ENCODE results near the gene KCNJ3.

The KCNJ3 gene

GRCh38 chr2:154706660-154707059 is 8.2 kb downstream of the KCNJ3 start:
- in situ Hi-C loops (cut with HindIII; ENCODE audit: low sequenced_read_pairs), result no loop called here

GRCh38 chr2:154707994-154708575 is 9.6 kb downstream of the KCNJ3 start:
- in situ Hi-C loops (cut with HindIII; ENCODE audit: low sequenced_read_pairs), result no loop called here

- in situ Hi-C loops (cut with HindIII; ENCODE audit: low sequenced_read_pairs), result no loop called here
Measured at GRCh38 chr2:154709215-154709614, 10.7 kb downstream of the KCNJ3 start.

- in situ Hi-C loops (cut with HindIII; ENCODE audit: low sequenced_read_pairs), result no loop called here
Measured at GRCh38 chr2:154710078-154710477, 11.6 kb downstream of the KCNJ3 start.

- in situ Hi-C loops (cut with HindIII; ENCODE audit: low sequenced_read_pairs), result no loop called here
Measured at GRCh38 chr2:154710685-154711084, 12.2 kb downstream of the KCNJ3 start.

- in situ Hi-C loops (cut with HindIII; ENCODE audit: low sequenced_read_pairs), result no loop called here
Measured at GRCh38 chr2:154713675-154714074, 15.2 kb downstream of the KCNJ3 start.

- in situ Hi-C loops (cut with HindIII; ENCODE audit: low sequenced_read_pairs), result no loop called here
Measured at GRCh38 chr2:154720651-154721050, 22.2 kb downstream of the KCNJ3 start.

GRCh38 chr2:154724194-154724797 is 25.8 kb downstream of the KCNJ3 start:
- in situ Hi-C loops (cut with HindIII; ENCODE audit: low sequenced_read_pairs), result no loop called here

GRCh38 chr2:154740361-154740760 is 41.9 kb downstream of the KCNJ3 start:
- in situ Hi-C loops (cut with HindIII; ENCODE audit: low sequenced_read_pairs), result no loop called here

GRCh38 chr2:154758871-154759270 is 60.4 kb downstream of the KCNJ3 start:
- in situ Hi-C loops (cut with HindIII; ENCODE audit: low sequenced_read_pairs), result no loop called here

- in situ Hi-C loops (cut with HindIII; ENCODE audit: low sequenced_read_pairs), result no loop called here
Measured at GRCh38 chr2:154762638-154763037, 64.1 kb downstream of the KCNJ3 start.

GRCh38 chr2:154771664-154772284 is 73.3 kb downstream of the KCNJ3 start:
- in situ Hi-C loops (cut with HindIII; ENCODE audit: low sequenced_read_pairs), result no loop called here

- in situ Hi-C loops (cut with HindIII; ENCODE audit: low sequenced_read_pairs), result no loop called here
Measured at GRCh38 chr2:154776825-154777224, 78.3 kb downstream of the KCNJ3 start.

- in situ Hi-C loops (cut with HindIII; ENCODE audit: low sequenced_read_pairs), result no loop called here
Measured at GRCh38 chr2:154794406-154794805, 95.9 kb downstream of the KCNJ3 start.

- in situ Hi-C loops (cut with HindIII; ENCODE audit: low sequenced_read_pairs), result no loop called here
Measured at GRCh38 chr2:154795651-154796050, 97.2 kb downstream of the KCNJ3 start.

- in situ Hi-C loops (cut with HindIII; ENCODE audit: low sequenced_read_pairs), result no loop called here
Measured at GRCh38 chr2:154804451-154804850, 106.0 kb downstream of the KCNJ3 start.

GRCh38 chr2:154813636-154814035 is 115.1 kb downstream of the KCNJ3 start:
- in situ Hi-C loops (cut with HindIII; ENCODE audit: low sequenced_read_pairs), result no loop called here

- in situ Hi-C loops (cut with HindIII; ENCODE audit: low sequenced_read_pairs), result no loop called here
Measured at GRCh38 chr2:154814856-154815255, 116.4 kb downstream of the KCNJ3 start.

- in situ Hi-C loops (cut with HindIII; ENCODE audit: low sequenced_read_pairs), result no loop called here
Measured at GRCh38 chr2:154825358-154825757, 126.9 kb downstream of the KCNJ3 start.

- in situ Hi-C loops (cut with HindIII; ENCODE audit: low sequenced_read_pairs), result no loop called here
Measured at GRCh38 chr2:154826827-154827226, 128.3 kb downstream of the KCNJ3 start.

- in situ Hi-C loops (cut with HindIII; ENCODE audit: low sequenced_read_pairs), result no loop called here
Measured at GRCh38 chr2:154827286-154827685, 128.8 kb downstream of the KCNJ3 start.

GRCh38 chr2:154832711-154833110 is 134.2 kb downstream of the KCNJ3 start:
- in situ Hi-C loops (cut with HindIII; ENCODE audit: low sequenced_read_pairs), result no loop called here

- in situ Hi-C loops (cut with HindIII; ENCODE audit: low sequenced_read_pairs), result no loop called here
Measured at GRCh38 chr2:154836632-154837031, 138.1 kb downstream of the KCNJ3 start.

Measured in DLD1 (cell line).